HepG2 (cell line): ENCODE results near the gene GUCY1A2. TPM values are rescaled to one million over a fixed set of nuclear protein-coding genes. Genes with fewer than 3 reads are reported as not detected.

ENCODE experiments used
- ATAC-seq: fragments of 200-7000 bp; cut with Tn5 transposase; 3 replicates; pipeline ENCODE4 v1.9.1; 2020; ENCODE audit warnings: mild to moderate bottlenecking, moderate library complexity
- BruUV-seq: library from RNA; stranded (reverse); fragments of 400-500 nt; replicated peaks from 2 replicates; lab custom pipeline; 2021; lab: Mats Ljungman, UMichigan
- CTCF ChIA-PET: fragments of 300-600 bp; formaldehyde crosslinking; extraction: SDS; loops from one replicate; lab custom pipeline; 2021; ENCODE audit warnings: low total read pairs, inconsistent platforms, low intra/inter-chr PET ratio; lab: Yijun Ruan, JAX
- POLR2A ChIA-PET: fragments of 350-600 bp; sonication (Branson Sonifier 250); formaldehyde crosslinking; loops from one replicate; lab custom pipeline; 2020; ENCODE audit warnings: antibody characterized with exemption, inconsistent platforms; lab: Yijun Ruan, JAX
- DNase-seq: peaks from one replicate; pipeline ENCODE4 v3.0.0-alpha.2; 2015; ENCODE audit warnings: low spot score
- FAIRE-seq: peaks from 3 replicates; lab custom pipeline; 2011; peaks lifted over from hg19 to GRCh38; lab: Jason Lieb, UNC
- H2AFZ ChIP-seq: one replicate; pipeline ENCODE4 v1.6.1; 2011; ENCODE audit warnings: low read length, inconsistent platforms
- H3K27ac ChIP-seq: fragments of 300-600 bp; 3 replicates; pipeline ENCODE4 v1.8.0; 2011; ENCODE audit warnings: mixed run types, mild to moderate bottlenecking, mixed read lengths, low read length, inconsistent platforms; ENCODE audit not compliant: insufficient read depth; ENCODE audit errors: extremely low read length
- H3K27me3 ChIP-seq, 2 experiments: fragments of 200-600 bp in 1 of 2; 2 replicates in 1 of 2; 3 replicates in 1 of 2; pipeline versions ENCODE4 v1.6.0 to v1.8.0; 2011; ENCODE audit warnings: low read length in 2 of 2, mild to moderate bottlenecking in 2 of 2, moderate library complexity in 2 of 2, inconsistent platforms in 1 of 2; ENCODE audit not compliant: insufficient read depth in 2 of 2, control insufficient read depth in 1 of 2
- H3K36me3 ChIP-seq, 2 experiments: fragments of 200-600 bp in 1 of 2; replicated peaks in 1 of 2; 2 replicates in 1 of 2; 3 replicates in 1 of 2; pipeline versions ENCODE4 v1.5.1 to v1.8.0; 2011; ENCODE audit warnings: low read length in 2 of 2, inconsistent platforms in 1 of 2; ENCODE audit not compliant: insufficient read depth in 2 of 2, control insufficient read depth in 1 of 2
- H3K4me1 ChIP-seq: 2 replicates; pipeline ENCODE4 v1.5.1; 2012; ENCODE audit warnings: low read length, inconsistent platforms; ENCODE audit not compliant: insufficient read depth
- H3K4me2 ChIP-seq: 2 replicates; pipeline ENCODE4 v1.6.0; 2011; ENCODE audit warnings: low read depth, low read length, inconsistent platforms
- H3K4me3 ChIP-seq, 3 experiments: fragments of 200-600 bp in 1 of 3; sonication (generic), shearing (Covaris generic) in 1 of 3; replicated peaks in 1 of 3; 2 replicates each; pipeline ENCODE4 v1.5.1; 2011 to 2016; ENCODE audit warnings: low read length in 3 of 3, inconsistent platforms in 2 of 3, low read depth in 2 of 3, mild to moderate bottlenecking in 2 of 3, control low read depth in 1 of 3, mixed read lengths in 1 of 3; ENCODE audit not compliant: insufficient read depth in 1 of 3
- H3K79me2 ChIP-seq: one replicate; pipeline ENCODE4 v1.6.1; 2011; ENCODE audit warnings: low read length, inconsistent platforms; ENCODE audit not compliant: insufficient read depth
- H3K9ac ChIP-seq: 2 replicates; pipeline ENCODE4 v1.6.0; 2011; ENCODE audit warnings: mild to moderate bottlenecking, low read depth, low read length, inconsistent platforms; ENCODE audit not compliant: insufficient read depth
- H3K9me3 ChIP-seq: 2 replicates; pipeline ENCODE4 v1.5.1; 2012; ENCODE audit warnings: mild to moderate bottlenecking, low read length
- H4K20me1 ChIP-seq: 2 replicates; pipeline ENCODE4 v1.6.0; 2011; ENCODE audit warnings: inconsistent platforms, mild to moderate bottlenecking, low read length, moderate library complexity; ENCODE audit not compliant: insufficient read depth
- HNF4A ChIP-seq: sonication (generic); formaldehyde crosslinking; IDR thresholded peaks from 2 replicates; pipeline ENCODE4 v1.4.0; 2020; ENCODE audit warnings: missing genetic modification reagents
- KDM5B ChIP-seq: sonication (generic); formaldehyde crosslinking; IDR thresholded peaks from 2 replicates; pipeline ENCODE4 v1.4.0; 2020; ENCODE audit warnings: missing genetic modification reagents, mild to moderate bottlenecking, borderline replicate concordance
- KMT2A ChIP-seq: sonication (generic); formaldehyde crosslinking; IDR thresholded peaks from 2 replicates; pipeline ENCODE4 v1.4.0; 2020; ENCODE audit warnings: missing genetic modification reagents
- SAP130 ChIP-seq: IDR thresholded peaks from 2 replicates; pipeline ENCODE4 v1.6.1; 2016; ENCODE audit warnings: low read depth
- SP5 ChIP-seq: IDR thresholded peaks from 2 replicates; pipeline ENCODE4 v1.6.1; 2016; ENCODE audit warnings: low read depth, borderline replicate concordance
- SRY ChIP-seq: sonication (generic); formaldehyde crosslinking; IDR thresholded peaks from 2 replicates; pipeline ENCODE4 v1.8.0; 2022; ENCODE audit warnings: mild to moderate bottlenecking, missing genetic modification reagents
- ZNF788 ChIP-seq: sonication (generic); formaldehyde crosslinking; IDR thresholded peaks from 2 replicates; pipeline ENCODE4 v1.5.0; 2020; ENCODE audit warnings: mild to moderate bottlenecking, missing genetic modification reagents, borderline replicate concordance
- WGBS: methylation state at CpG from one replicate; pipeline ENCODE4 v1.1.6; 2017; ENCODE audit warnings: low lambda C conversion rate; 5-methylcytosine and 5-hydroxymethylcytosine counted together
- in situ Hi-C: cut with HindIII; loops from 2 replicates; pipeline ENCODE4 v1.10.0; 2017; ENCODE audit warnings: low pct_unique_long_range_greater_than_20kb; ENCODE audit not compliant: extremely low pct_ligation_motif_present
- intact Hi-C: fragments of 100-400 bp; cut with micrococcal nuclease; formaldehyde crosslinking; loops from one replicate; pipeline ENCODE4 v1.10.0; 2022; ENCODE audit not compliant: unreplicated experiment
- polyA plus RNA-seq, 8 experiments: library from polyadenylated mRNA; depleted of rRNA in 3 of 8; stranded (reverse) in 7 of 8; unstranded in 1 of 8; fragments of >200 nt; fragmentation: Illumina TruSeq in 4 of 8; extraction: Trizol in 4 of 8; gene quantifications; 2 replicates each; pipeline versions ENCODE4 v1.2.1 to v1.2.3, GENCODE V29; 2011 to 2016; ENCODE audit warnings: low read depth in 4 of 8, missing spikeins in 1 of 8, mixed read lengths in 1 of 8; ENCODE audit not compliant: insufficient read depth in 1 of 8
- total RNA-seq, 5 experiments: library from RNA; depleted of rRNA; stranded (reverse); fragments of >200 nt; fragmentation: Illumina TruSeq; extraction: Trizol; gene quantifications; 2 replicates each; pipeline ENCODE4 v1.2.3, GENCODE V29; 2016; ENCODE audit warnings: low read depth in 1 of 5
- TF ChIP-seq, protein P1 (sequence below): sonication (generic); formaldehyde crosslinking; IDR thresholded peaks from 2 replicates; pipeline ENCODE4 v1.4.0; 2020; ENCODE audit warnings: missing genetic modification reagents, borderline replicate concordance

The GUCY1A2 gene
- total and polyA plus RNA-seq, 2 of the 13 experiments (the other 11 are each of a cell fraction or from before 2014, with no cell fraction given): 0.01 to 0.07 TPM

- POLR2A ChIA-PET: no interaction called here
- no peak for FAIRE-seq
- WGBS: 31% methylated on average over 7 of the region's 7 CpGs
- Histone ChIP-seq H3K9me3 (no peaks in the 10 kb centered on the region), H4K20me1 (no peaks in the 10 kb centered on the region), H3K9ac (no peak overlapping the region), H3K27ac (no peak overlapping the region), H3K4me3 (no peak overlapping the region), H3K4me2 (no peak overlapping the region), H3K27me3 (no peaks in the 10 kb centered on the region), H2AFZ (no peak overlapping the region), H3K4me1 (no peaks in the 10 kb centered on the region), H3K36me3 (no peaks in the 10 kb centered on the region), H3K79me2 (no peaks in the 10 kb centered on the region)
- DNase-seq: no peak
- CTCF ChIA-PET: no interaction called here
- no TSS peak for BruUV-seq
- no peak for TF ChIP-seq KMT2A (CRISPR knock-in tag)
- TF ChIP-seq ZNF788 (CRISPR knock-in tag): no peak
- TF ChIP-seq KDM5B: no peak
- no peak for TF ChIP-seq HNF4A (CRISPR knock-in tag)
- no peak for TF ChIP-seq SAP130 (CRISPR knock-in tag)
- TF ChIP-seq, protein P1, sequence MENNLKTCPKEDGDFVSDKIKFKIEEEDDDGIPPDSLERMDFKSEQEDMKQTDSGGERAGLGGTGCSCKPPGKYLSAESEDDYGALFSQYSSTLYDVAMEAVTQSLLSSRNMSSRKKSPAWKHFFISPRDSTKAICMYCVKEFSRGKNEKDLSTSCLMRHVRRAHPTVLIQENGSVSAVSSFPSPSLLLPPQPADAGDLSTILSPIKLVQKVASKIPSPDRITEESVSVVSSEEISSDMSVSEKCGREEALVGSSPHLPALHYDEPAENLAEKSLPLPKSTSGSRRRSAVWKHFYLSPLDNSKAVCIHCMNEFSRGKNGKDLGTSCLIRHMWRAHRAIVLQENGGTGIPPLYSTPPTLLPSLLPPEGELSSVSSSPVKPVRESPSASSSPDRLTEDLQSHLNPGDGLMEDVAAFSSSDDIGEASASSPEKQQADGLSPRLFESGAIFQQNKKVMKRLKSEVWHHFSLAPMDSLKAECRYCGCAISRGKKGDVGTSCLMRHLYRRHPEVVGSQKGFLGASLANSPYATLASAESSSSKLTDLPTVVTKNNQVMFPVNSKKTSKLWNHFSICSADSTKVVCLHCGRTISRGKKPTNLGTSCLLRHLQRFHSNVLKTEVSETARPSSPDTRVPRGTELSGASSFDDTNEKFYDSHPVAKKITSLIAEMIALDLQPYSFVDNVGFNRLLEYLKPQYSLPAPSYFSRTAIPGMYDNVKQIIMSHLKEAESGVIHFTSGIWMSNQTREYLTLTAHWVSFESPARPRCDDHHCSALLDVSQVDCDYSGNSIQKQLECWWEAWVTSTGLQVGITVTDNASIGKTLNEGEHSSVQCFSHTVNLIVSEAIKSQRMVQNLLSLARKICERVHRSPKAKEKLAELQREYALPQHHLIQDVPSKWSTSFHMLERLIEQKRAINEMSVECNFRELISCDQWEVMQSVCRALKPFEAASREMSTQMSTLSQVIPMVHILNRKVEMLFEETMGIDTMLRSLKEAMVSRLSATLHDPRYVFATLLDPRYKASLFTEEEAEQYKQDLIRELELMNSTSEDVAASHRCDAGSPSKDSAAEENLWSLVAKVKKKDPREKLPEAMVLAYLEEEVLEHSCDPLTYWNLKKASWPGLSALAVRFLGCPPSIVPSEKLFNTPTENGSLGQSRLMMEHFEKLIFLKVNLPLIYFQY (CRISPR knock-in tag): no peak
- TF ChIP-seq SP5 (CRISPR knock-in tag): no peak
- no peak for TF ChIP-seq SRY (CRISPR knock-in tag)
- intact Hi-C loops (no loop called here), in situ Hi-C loops (no loop called here)
- ATAC-seq: no peak
These were observed 309.9 kb downstream of the GUCY1A2 start for GRCh38 chr11:106708348-106708747.
